HG03378 (cell line): ENCODE data around the gene MSMP.

Experiments
- ATAC-seq: cut with Tn5 transposase; IDR thresholded peaks from one replicate; pipeline ENCODE4 v1.9.1; 2021; ENCODE audit warnings: mild to moderate bottlenecking, moderate library complexity; ENCODE audit not compliant: unreplicated experiment

The MSMP gene

DNA sequence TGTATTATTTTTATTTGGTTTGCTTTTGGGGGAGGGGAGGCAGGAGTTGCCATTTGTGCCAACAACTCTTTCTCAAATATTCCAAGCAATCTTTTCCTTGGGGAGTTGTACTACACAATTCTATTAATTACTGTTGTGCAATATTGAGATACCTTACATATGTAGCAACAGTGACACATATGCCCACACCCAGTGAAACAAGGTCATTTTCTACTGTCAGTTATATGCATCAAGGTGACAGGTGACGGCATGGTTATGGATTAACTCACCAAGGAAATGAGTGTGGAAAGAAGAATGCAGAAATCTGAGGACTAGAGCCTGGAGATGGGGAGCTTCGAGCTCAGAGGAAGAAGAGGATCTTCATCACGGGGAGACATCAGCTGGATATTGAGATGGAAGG lies 17.9 kb upstream of the MSMP start:
- no peak for ATAC-seq

DNA sequence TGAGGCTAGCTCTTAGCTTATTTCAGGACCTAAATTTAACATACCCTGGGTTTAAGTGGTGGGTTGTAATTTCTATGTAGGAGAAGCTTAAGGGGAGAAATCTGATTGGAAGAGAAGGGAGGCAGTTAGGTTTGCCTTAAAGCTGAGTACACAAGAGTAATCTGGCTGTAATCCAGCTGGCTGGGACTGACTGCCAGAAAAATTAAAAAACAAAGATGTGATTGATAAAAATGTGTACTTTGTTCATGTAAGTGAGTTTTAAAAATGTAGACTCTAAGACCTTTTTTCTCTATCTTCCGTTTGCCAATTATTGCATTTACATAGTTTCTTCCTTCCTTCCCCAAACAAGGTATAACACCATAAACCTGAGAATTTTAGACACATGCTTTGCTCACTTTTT lies 17.5 kb upstream of the MSMP start:
- ATAC-seq = no peak

DNA sequence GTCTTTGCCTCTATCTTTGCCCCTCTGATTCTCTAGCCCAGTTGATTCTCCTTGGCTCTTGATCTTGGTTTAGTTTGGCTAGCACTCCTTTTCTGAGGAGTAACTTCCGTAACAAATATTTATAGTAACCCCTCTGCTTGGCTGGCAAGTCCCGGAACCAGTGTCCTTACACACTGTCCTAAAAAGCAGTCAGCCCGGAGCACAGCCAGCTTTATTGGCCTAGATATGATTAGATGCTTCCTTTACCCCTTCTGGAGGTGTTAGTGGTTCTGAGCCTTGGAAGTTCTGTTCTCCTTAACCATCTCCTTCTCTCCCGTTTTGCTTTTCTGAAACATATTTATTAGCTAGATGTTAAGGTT lies 17.0 kb upstream of the MSMP start:
- ATAC-seq = no peak

DNA sequence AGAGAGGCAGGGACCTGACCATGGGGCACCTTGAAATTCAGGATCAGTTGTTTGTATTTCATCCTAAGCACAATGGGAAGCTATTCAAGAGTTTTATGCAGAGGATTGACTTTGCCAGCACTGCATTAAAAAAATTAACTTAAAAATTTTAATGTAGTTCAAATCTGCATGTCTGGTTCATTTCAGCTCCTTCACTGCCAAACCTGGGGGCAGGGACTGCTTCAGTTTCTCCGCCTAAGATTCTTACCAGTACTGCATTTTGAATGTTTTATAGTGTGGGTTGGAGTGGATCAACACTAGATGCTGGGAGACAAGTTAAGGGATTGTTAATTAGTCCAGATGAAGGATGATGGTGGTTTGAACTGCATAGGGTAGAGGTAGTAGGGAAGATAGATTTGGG lies 15.7 kb upstream of the MSMP start:
- ATAC-seq = no peak

DNA sequence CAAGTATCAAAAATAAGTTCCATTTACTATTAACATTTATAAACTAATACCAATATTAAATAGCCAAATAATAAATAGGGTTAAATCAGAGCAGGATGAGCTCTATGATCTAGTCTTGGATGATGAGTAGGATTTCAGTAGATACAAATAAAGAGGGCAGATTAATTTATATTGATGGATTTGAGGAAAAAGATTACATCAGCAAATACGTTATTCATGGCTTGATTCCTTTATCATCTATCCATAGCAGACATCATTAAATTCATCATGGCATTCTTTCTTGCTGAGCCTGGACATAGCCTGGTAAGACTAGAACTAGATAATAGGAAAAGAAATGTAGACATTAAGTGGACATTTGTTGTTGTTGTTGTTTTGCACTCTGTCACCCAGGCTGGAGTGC lies 13.4 kb upstream of the MSMP start:
- no peak for ATAC-seq

DNA sequence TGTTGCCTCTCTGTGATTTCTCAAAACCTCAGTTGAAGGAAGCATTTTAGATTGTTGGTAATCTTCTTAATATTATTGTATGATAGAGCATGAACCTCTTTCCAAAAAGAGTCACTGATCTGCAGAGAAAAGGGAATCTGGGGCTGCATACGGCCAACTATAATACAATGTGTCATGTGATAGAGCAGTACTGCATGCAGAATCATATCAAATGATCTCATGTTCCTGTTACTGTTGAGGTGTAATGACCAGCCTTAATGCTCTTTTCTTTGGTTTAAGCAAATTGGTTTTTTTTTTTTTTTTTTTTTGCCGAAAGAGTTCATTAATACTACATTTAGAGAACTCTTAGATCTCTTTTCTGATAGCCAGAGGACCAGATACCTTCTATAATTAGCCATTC lies 12.9 kb upstream of the MSMP start:
- ATAC-seq = no peak

DNA sequence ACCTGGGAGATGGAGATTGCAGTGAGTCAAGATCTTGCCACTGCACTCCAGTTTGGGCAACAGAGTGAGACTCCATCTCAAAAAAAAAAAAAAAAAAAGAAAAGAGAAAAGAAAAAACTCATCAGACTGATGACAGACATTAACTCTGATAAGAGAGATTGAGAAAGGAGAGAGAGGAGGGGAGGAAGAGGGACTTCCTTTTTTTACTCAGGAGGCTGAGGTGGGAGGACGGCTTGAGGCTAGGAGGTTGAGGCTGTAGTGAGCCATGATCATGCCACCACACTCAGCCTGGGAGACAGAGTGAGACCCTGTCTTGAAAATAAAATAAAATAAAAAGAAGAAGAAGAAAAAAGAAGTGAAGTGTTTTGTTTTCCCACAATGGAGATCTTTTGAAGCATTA lies 9.7 kb upstream of the MSMP start:
- no peak for ATAC-seq

DNA sequence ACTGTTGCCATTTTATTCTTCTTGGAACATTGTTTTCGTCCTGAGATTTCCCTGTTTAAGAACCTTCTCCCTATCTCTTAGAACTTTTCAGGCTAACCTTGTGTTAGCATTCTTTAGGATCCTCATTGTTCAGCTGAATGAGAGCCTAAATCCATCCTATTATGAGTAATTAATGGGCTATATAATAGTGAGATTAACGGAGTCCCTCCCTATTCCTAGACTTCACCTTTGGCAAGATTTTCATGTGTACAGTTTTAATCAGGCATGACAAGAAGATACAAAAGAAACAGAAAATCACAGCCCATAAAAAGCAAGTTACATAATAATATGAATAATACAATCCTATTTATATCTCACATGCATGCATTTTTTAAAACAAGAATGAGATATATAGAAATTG lies 9.1 kb upstream of the MSMP start:
- ATAC-seq = no peak

DNA sequence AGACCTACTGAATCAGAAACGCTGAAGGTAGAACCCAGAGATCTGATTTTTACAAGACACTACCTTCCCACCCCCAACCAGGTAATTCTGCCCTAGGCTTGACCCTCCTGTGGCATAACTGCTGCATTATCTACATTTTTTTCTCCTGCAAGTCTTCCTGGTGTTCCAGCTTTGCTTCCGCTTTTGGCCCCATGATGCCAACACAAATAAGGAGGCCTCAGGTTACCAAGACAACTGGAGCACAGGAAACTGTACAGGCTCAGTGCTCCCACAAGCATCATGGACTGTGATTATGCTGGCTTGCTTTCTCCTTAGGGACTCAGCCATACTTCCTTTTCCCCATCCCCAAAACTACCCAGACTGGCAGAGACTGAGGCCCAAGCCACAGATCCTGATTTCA lies 6.6 kb upstream of the MSMP start:
- ATAC-seq = no peak

DNA sequence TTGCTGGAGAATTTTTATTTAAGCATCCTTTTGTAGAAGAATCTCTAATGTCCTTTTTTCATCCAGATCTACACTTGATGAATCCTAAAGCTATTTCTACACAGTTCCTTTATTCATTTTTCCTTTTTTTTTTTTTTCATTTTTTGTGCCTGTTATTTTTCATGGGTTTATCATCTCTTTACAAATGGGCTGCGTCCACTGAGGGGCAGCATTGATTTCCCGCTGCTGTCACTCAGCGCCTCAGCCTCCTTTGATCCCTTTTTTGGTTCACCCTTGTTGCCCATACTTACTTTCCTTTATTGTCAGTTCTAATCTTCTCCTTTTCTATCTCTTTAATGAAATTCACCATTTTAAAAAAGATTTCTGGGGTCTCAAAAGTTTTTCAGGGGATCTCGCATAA lies 5.7 kb upstream of the MSMP start:
- ATAC-seq = no peak

DNA sequence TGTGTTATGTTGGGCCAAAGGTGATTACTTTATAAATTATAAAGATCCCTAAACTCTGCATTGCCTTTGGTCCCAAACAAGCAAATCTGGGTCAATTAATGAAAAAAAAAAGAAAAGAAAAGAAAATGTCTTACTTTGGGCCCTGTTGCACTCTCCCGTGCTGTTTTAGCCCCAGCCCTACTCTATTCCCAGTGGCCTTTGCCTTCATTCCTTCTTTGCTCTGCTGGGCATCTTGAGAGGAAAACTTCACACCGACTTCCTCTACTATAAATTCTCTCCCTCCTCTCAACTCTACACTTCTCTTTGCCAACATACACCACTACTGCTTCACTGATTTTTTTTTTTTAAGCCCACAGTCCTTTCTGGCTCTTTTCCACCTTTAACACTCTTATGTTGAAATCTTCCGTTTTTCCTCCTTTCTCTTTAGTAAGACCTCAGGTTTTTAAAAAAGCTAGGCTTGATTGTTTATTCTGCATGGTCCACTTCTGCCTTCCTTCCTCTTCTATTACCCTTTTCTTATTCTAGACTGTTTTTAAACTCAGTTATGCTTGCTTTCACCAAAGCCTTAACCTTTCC lies 4.5 kb upstream of the MSMP start:
- ATAC-seq = no peak

DNA sequence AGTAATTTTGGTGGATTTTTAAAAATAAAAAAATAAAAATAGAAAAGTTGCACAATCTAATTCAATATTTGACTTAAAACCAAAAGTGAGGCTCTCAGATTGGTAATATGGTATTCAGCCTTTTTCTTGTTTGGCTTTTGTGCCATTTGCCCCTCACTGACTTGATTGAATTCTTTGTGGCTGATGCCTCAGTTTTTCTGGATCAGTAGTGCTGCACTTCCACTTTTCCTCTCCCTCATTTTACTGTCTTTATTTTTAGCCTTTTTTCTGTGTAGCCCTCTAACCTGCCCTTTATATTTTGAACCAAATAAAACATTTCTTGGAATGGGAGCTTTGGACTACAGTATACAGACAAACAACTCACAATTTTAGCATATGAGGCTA lies 3.8 kb upstream of the MSMP start:
- no peak for ATAC-seq

DNA sequence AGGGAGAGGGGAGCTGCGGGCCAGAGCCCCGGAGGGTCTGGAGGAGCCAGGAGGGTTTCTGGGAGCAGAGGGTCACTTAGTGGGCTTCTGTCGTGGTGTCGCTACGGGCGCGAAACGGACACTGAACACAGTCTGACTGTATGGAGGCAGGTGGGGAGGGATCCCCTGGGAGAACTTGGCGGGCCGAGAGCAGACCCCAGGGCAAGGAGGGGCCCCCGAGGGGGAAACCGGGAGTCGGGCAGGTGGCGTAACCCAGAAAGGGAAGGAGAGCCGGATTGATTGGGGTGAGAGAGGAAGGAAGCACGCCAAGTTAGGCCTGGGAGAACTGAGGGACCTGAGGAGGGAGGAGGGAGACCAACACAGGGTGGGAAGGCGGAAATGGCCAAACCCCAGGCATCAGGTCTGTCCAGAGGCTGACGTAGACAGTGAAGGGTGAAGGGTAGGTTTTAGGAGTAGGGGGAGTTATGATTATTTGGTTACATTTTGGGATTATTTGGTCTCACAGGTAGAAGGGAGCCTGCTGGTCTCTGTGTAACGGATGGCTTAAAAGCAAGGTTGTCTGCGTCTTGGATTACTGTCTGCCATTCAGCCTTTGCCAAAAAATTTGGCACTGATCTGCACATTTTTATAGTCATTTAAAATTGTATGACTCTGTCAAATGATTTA lies 3.3 kb upstream of the MSMP start:
- no peak for ATAC-seq

DNA sequence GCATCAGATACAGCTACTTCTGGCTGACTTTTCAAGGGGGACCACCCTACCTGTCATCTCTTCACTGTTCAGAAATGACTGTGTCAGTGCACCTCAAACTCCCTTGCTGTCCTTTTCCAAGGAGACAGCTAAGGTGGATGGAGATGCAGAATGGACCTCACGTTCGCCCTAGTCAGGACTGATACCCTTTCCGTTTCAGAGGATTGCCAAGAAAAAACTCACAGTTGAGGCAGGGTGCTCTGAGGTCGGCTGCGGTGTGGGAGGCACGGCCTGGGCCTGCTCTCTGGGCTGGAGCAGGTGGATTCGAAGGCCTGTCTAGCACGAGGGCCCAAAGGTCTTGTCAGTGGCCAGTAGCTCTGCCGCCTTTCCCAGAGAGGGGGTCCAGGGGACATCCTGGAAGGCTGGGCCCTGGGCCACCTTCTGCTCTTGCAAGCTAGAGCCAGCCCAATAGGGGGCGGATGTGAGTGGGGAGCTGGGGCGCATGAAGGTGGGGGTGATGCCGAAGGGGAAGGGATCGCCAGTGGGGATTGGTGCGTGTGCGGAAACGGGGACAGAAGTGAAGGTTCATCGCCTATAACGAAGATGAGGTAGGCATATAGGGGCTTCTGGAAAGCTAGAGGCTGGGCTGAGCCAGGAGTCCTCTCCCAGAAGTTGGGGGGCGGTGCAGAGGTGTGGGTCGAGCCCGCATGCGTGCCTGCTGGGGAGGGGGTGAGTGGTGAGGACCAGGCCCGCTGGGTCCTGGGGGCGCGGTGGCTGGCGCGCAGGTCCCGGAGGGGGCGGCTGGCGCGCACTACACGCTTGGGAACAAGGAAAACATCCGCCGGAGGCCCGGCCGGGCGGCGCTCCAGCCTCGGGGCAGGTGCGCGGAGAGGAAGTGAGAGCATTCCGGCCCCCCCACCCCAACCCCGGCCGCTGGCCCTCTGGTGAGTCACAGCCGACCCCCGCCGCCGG lies 2.5 kb upstream of the MSMP start:
- no peak for ATAC-seq

DNA sequence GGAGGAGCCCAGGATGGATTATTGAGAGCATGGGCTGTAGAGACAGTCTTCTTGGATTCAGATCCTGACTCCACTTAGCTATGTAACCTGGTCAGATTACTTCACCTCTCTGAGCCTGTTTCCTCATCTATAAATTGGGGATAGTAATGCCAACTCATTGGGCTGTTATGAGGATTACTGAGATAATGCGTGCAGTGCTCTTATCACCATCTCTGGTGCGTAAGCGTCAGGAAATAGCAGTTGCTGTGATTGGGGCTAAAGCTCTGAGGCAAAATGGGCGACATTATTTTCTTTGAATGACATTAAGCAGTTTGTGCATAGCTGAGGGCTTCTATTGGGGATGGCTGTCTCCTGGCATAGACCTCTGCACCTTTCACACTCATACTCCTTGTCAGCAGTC lies 995 bp upstream of the MSMP start:
- no peak for ATAC-seq

DNA sequence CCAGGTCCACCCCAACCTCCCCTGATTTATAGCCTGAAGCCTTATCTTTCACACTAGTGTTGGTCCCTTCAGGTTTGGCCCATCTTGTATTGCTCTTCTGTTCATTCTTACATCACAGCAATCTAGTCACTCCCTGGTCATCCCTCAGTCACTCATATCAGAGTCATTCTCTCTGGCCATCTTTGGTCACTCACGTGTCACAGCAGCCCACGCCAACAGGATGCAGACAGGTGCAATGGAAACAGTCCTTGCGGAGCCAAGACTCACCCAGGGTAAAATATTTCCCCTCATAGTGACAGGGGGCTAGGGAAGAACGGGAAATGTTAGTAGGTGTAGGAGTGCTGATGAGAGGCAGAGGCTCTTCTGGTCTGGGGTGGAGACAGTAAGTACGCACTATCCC lies 610 bp downstream of the MSMP start:
- ATAC-seq = no peak

DNA sequence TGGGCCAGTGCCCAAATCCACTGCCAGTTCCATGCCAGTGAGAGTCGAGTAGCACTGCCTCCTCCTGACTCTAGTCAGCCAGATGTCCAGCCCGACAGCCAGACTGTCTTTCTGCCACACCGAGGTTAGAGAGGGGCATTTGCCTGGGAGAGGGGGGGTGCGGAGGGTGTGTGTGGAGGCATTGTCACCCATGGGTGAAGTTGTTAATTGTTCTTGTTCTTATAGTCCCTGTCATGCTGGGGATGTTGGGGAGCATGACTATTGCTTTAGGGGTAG lies 3.9 kb downstream of the MSMP start:
- ATAC-seq = no peak

DNA sequence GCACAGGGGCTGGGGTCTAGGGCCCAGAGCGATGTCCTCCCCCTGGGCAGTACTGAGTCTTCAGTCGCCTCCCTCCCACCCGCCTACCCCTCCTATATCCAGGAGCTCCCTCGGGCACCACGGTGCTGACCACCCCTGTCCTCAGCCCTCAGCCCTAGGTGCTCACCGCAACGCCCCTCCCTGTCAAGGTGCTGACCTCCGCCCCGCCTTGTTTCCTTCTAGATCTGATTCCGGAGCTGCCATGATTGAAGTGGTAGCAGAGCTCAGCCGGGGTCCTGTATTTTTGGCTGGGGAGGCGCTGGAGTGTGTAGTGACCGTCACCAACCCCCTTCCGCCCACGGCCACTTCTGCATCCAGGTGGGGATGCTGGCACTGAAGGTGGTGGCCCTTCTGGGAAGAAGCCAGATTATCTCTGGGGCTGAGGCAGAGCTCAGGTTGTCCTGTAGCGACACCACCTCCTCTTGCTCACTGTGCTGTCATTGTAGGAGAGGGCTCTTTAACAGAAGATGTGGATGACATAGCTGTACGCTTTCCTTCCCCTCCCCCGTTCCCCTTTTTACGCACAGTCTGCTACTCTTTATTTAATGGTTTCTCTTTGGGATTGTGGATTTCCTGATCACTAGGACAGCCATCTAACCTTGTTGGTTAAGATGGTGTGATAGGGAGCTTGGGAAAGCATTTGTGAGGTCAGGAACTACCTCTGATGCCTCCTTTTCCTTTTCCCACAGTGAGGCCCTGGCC lies 4.4 kb downstream of the MSMP start:
- ATAC-seq = peak; percentile 10

DNA sequence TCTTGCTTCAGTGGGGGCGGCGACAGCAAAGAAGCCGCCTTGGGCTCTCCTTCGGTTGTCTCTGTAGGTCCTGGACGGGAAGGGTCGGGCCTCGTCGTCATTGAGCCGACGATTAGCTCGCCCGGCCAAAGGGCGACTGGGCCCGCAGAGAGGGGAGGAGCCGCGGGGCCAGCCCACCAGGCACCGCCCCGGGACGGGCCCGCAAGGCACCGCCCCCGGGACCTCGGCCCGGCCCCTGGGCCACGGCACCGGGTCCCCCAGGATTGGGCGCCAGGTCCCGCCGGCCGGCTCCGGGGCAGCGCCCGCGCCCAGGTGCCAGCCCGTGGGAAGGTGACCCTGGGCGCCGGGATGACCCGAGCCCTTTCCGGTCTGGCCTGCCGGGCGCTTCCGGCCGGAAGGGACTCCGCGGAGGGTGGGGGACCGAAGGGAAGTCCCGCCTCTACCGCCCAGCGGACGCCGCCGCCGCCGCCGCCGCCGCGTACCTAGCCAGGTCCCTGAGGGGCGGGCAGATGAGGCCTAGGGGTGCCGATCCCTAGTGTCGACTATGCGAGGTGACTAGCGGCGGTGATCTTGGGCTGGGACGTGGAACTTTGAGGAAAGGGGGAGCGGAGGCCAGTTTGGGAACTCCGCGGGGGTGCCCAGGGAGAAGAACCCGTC lies 5.1 kb downstream of the MSMP start, which contains the start of the genes GBA2 and RGP1:
GBA2 (minus strand) TSS at position 371 of the 657 bp plus-strand sequence. CDS start 524 bp downstream, outside the sequence.
RGP1 (plus strand) TSS at position 430 of the 657 bp plus-strand sequence. CDS start 469 bp downstream, outside the sequence.
- peak; percentile 34 for ATAC-seq

DNA sequence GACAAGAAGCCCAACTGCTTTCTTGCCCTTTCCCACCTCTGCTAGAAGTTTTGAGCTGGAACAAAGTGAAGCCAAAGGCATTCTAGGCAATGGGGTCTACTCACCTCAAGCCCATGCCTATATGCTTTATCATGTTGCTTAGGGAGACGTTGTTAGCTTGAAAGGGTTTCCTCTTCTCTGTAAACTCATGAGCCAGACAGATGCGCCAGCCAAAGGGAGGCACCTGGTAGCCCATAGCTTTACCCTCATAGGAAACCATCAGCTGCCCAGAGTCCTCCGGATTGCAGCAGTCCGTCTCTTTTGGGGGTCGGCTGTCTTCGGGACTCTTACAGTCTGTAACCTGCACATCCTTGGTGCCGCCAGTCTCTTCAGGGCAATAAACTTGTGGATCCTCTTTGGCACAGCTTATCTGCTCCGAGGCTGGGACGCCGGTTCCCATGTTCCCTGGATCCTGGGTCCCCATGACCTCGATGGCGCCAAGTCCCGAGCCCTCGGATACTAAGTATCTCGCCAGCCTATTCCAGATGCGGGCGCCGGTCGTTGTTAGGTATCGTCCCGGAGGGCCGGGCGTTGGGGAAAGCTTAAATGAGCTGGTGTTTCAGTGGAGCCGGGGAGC lies 5.7 kb downstream of the MSMP start:
- ATAC-seq = no peak

DNA sequence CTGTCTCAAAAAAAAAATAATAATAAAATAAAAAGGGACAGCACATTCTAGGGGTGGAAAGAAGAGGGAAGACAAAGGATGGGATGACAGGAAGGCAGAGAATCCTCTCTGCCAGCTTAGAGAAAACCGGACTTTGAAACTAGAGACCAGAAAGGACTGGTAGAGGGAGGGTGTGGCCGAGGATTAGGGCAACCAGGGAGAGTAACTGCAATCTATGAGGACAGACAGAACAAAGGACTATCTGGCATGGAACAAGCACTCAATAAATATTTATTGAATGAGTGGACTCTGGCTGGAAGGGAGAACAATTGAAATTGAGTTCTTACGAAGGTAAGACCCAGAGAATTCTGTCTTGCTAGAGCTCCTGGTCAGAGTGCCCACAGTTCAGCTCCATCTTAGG lies 7.5 kb downstream of the MSMP start:
- no peak for ATAC-seq
